HepG2 (cell line): ENCODE data around the gene DHX16. TPM values are rescaled to one million over a fixed set of nuclear protein-coding genes. Genes with fewer than 3 reads are reported as not detected.
A peak's percentile ranks its signal among the peaks of the same experiment; 100 is the strongest.

Experiments
- AKAP8 ChIP-seq: sonication (generic); formaldehyde crosslinking; IDR thresholded peaks from 2 replicates; pipeline ENCODE4 v1.5.1; 2020; ENCODE audit warnings: mild to moderate bottlenecking, missing genetic modification reagents
- ARID5B ChIP-seq: IDR thresholded peaks from 2 replicates; pipeline ENCODE4 v1.4.0; 2020; ENCODE audit warnings: mild to moderate bottlenecking, missing genetic modification reagents
- ATF2 ChIP-seq: sonication (generic); formaldehyde crosslinking; IDR thresholded peaks from 2 replicates; pipeline ENCODE4 v1.4.0; 2020; ENCODE audit warnings: missing genetic modification reagents
- ATF6 ChIP-seq: sonication (generic); formaldehyde crosslinking; conservative IDR thresholded peaks from 2 replicates; pipeline ENCODE4 v1.4.0; 2020; ENCODE audit warnings: missing genetic modification reagents
- CCAR2 ChIP-seq: fragments of 200-400 bp; formaldehyde crosslinking; optimal IDR thresholded peaks from 2 replicates; pipeline ENCODE3; 2018; ENCODE audit warnings: low read depth, mild to moderate bottlenecking, low read length, moderate library complexity
- CREM ChIP-seq, 2 experiments: sonication (generic) in 1 of 2; formaldehyde crosslinking in 1 of 2; IDR thresholded peaks; 2 replicates each; pipeline versions ENCODE4 v1.4.0 to v1.6.1; 2016 to 2020; ENCODE audit warnings: antibody characterized with exemption in 1 of 2, mild to moderate bottlenecking in 1 of 2, missing genetic modification reagents in 1 of 2
- ELF1 ChIP-seq: sonication (generic); formaldehyde crosslinking; IDR thresholded peaks from 2 replicates; pipeline ENCODE4 v1.4.0; 2020; ENCODE audit warnings: missing genetic modification reagents
- HES4 ChIP-seq: sonication (generic); formaldehyde crosslinking; IDR thresholded peaks from 2 replicates; pipeline ENCODE4 v1.9.0; 2021; ENCODE audit warnings: mild to moderate bottlenecking, missing genetic modification reagents, borderline replicate concordance
- HOXA3 ChIP-seq: sonication (generic); formaldehyde crosslinking; IDR thresholded peaks from 2 replicates; pipeline ENCODE4 v1.5.0; 2020; ENCODE audit warnings: missing genetic modification reagents
- MATR3 ChIP-seq: sonication (generic); formaldehyde crosslinking; IDR thresholded peaks from 2 replicates; pipeline ENCODE4 v1.4.0; 2020; ENCODE audit warnings: missing genetic modification reagents
- NR2C2 ChIP-seq: sonication (generic); formaldehyde crosslinking; IDR thresholded peaks from 2 replicates; pipeline ENCODE4 v1.4.0; 2020; ENCODE audit warnings: missing genetic modification reagents, mild to moderate bottlenecking, moderate library complexity, borderline replicate concordance
- PAXIP1 ChIP-seq: sonication (generic); formaldehyde crosslinking; conservative IDR thresholded peaks from 2 replicates; pipeline ENCODE4 v1.4.0; 2020; ENCODE audit warnings: mild to moderate bottlenecking, missing genetic modification reagents, moderate library complexity
- SOX5 ChIP-seq: IDR thresholded peaks from 2 replicates; pipeline ENCODE4 v1.6.1; 2016; ENCODE audit warnings: borderline replicate concordance
- TBX2 ChIP-seq: sonication (generic); formaldehyde crosslinking; IDR thresholded peaks from 2 replicates; pipeline ENCODE4 v1.5.0; 2020; ENCODE audit warnings: missing genetic modification reagents, mild to moderate bottlenecking, borderline replicate concordance
- ZNF234 ChIP-seq: sonication (generic); formaldehyde crosslinking; conservative IDR thresholded peaks from 2 replicates; pipeline ENCODE4 v1.5.1; 2020; ENCODE audit warnings: mild to moderate bottlenecking, missing genetic modification reagents
- ZNF431 ChIP-seq: sonication (generic); formaldehyde crosslinking; IDR thresholded peaks from 2 replicates; pipeline ENCODE4 v1.9.0; 2022; ENCODE audit warnings: missing genetic modification reagents, low read depth, mild to moderate bottlenecking, borderline replicate concordance
- ZNF674 ChIP-seq: sonication (generic); formaldehyde crosslinking; IDR thresholded peaks from 2 replicates; pipeline ENCODE4 v1.5.0; 2020; ENCODE audit warnings: low read depth, mild to moderate bottlenecking, missing genetic modification reagents
- ZNF709 ChIP-seq: sonication (generic); formaldehyde crosslinking; IDR thresholded peaks from 2 replicates; pipeline ENCODE4 v1.5.0; 2020; ENCODE audit warnings: mild to moderate bottlenecking, missing genetic modification reagents
- polyA plus RNA-seq, 8 experiments: library from polyadenylated mRNA; depleted of rRNA in 3 of 8; stranded (reverse) in 7 of 8; unstranded in 1 of 8; fragments of >200 nt; fragmentation: Illumina TruSeq in 4 of 8; extraction: Trizol in 4 of 8; gene quantifications; 2 replicates each; pipeline versions ENCODE4 v1.2.1 to v1.2.3, GENCODE V29; 2011 to 2016; ENCODE audit warnings: low read depth in 4 of 8, missing spikeins in 1 of 8, mixed read lengths in 1 of 8; ENCODE audit not compliant: insufficient read depth in 1 of 8
- total RNA-seq, 5 experiments: library from RNA; depleted of rRNA; stranded (reverse); fragments of >200 nt; fragmentation: Illumina TruSeq; extraction: Trizol; gene quantifications; 2 replicates each; pipeline ENCODE4 v1.2.3, GENCODE V29; 2016; ENCODE audit warnings: low read depth in 1 of 5

DHX16 gene
- total and polyA plus RNA-seq, 2 of the 13 experiments (the other 11 are each of a cell fraction or from before 2014, with no cell fraction given): 57.0 to 58.5 TPM

GRCh38 chr6:30617565-30618269 lies 55.1 kb downstream of the DHX16 start, which contains the start of gene MRPS18B (continued):
- TF ChIP-seq ATF2 (0 out of 2 replicates have a peak, but pooled peaks have one; percentile 19), ZNF234 (no peak), MATR3 (CRISPR knock-in tag) (no peak), ZNF709 (CRISPR knock-in tag) (no peak), ARID5B (CRISPR knock-in tag) (no peak), ZNF674 (CRISPR knock-in tag) (no peak), TBX2 (peak; percentile 78), HOXA3 (CRISPR knock-in tag) (peak; percentile 85), SOX5 (no peak; the same call in none of the 2 replicates), ATF6 (CRISPR knock-in tag) (no peak), HES4 (CRISPR knock-in tag) (peak; percentile 74; the same call in 1 of the 2 replicates), AKAP8 (no peak), ZNF431 (CRISPR knock-in tag) (no peak), CREM (IDR thresholded peaks at IDR 0.05) (peak; percentile 86), CREM (CRISPR knock-in tag; IDR thresholded peaks at IDR 0.05) (no peak), PAXIP1 (CRISPR knock-in tag) (peak; percentile 40), CCAR2 (peak; percentile 61), ELF1 (CRISPR knock-in tag) (peak; percentile 83), NR2C2 (CRISPR knock-in tag) (peak; percentile 62; the same call in 1 of the 2 replicates)
